Caco-2 (cell line): ENCODE data around the gene SLC27A5. TPM values are rescaled to one million over a fixed set of nuclear protein-coding genes. Genes with fewer than 3 reads are reported as not detected.

ENCODE experiments used
- BruUV-seq: library from RNA; stranded (reverse); fragments of 400-500 nt; replicated peaks from 2 replicates; lab custom pipeline; 2021; lab: Mats Ljungman, UMichigan
- CTCF ChIA-PET: fragments of 300-600 bp; sonication (Branson Sonifier 250); formaldehyde crosslinking; loops from one replicate; lab custom pipeline; 2022; ENCODE audit warnings: antibody characterized with exemption; lab: Charles Lee
- POLR2A ChIA-PET: fragments of 300-600 bp; sonication (Branson Sonifier 250); formaldehyde crosslinking; loops from one replicate; lab custom pipeline; 2022; ENCODE audit warnings: antibody characterized with exemption; lab: Charles Lee
- DNase-seq, 2 experiments: peaks; one replicate each; pipeline versions ENCODE4 v3.0.0 to v3.0.0-alpha.2; 2020 to 2022
- H3K27me3 ChIP-seq: replicated peaks from 2 replicates; pipeline ENCODE4 v1.6.0; 2011; ENCODE audit warnings: low read length; ENCODE audit not compliant: control insufficient read depth, insufficient read depth
- H3K36me3 ChIP-seq: 2 replicates; pipeline ENCODE4 v1.5.1; 2011; ENCODE audit warnings: low read length; ENCODE audit not compliant: control insufficient read depth, insufficient read depth
- H3K4me1 ChIP-seq: fragments of 250-450 bp; sonication (Bioruptor Pico); 2 replicates; pipeline ENCODE4 v1.5.1; 2020; ENCODE audit warnings: mild to moderate bottlenecking
- H3K4me3 ChIP-seq: 2 replicates; pipeline ENCODE4 v1.5.1; 2011; ENCODE audit warnings: low read depth, mild to moderate bottlenecking, control low read depth, low read length
- H3K9me3 ChIP-seq: fragments of 250-450 bp; sonication (Bioruptor Pico); 2 replicates; pipeline ENCODE4 v1.5.1; 2020; ENCODE audit warnings: mild to moderate bottlenecking, moderate library complexity
- H3K27ac Mint-ChIP-seq: one replicate; pipeline ENCODE4 v1.8.0; 2022; ENCODE audit warnings: mixed read lengths; ENCODE audit not compliant: unreplicated experiment
- H3K27me3 Mint-ChIP-seq: one replicate; pipeline ENCODE4 v1.8.0; 2022; ENCODE audit warnings: mixed read lengths; ENCODE audit not compliant: insufficient read depth, unreplicated experiment
- H3K36me3 Mint-ChIP-seq: one replicate; pipeline ENCODE4 v1.8.0; 2022; ENCODE audit warnings: mild to moderate bottlenecking, mixed read lengths; ENCODE audit not compliant: insufficient read depth, unreplicated experiment
- H3K4me1 Mint-ChIP-seq: one replicate; pipeline ENCODE4 v1.8.0; 2022; ENCODE audit warnings: low read depth, mixed read lengths; ENCODE audit not compliant: unreplicated experiment
- H3K4me3 Mint-ChIP-seq: one replicate; pipeline ENCODE4 v1.8.0; 2022; ENCODE audit warnings: mild to moderate bottlenecking, moderate library complexity, mixed read lengths; ENCODE audit not compliant: unreplicated experiment
- H3K9me3 Mint-ChIP-seq: one replicate; pipeline ENCODE4 v1.8.0; 2022; ENCODE audit warnings: mixed read lengths; ENCODE audit not compliant: unreplicated experiment
- intact Hi-C: fragments of 100-400 bp; cut with micrococcal nuclease; formaldehyde crosslinking; loops from one replicate; pipeline ENCODE4 v1.10.0; 2022; ENCODE audit not compliant: unreplicated experiment
- total RNA-seq: library from RNA; stranded (reverse); gene quantifications from 2 replicates; pipeline ENCODE4 v1.2.3, GENCODE V29; 2022
- TF ChIP-seq, protein P1 (sequence below), 2 experiments: fragments of 200-600 bp in 1 of 2; IDR thresholded peaks; 1 replicate in 1 of 2; 2 replicates in 1 of 2; pipeline versions ENCODE4 v1.5.1 to v1.8.0; 2011 to 2022; ENCODE audit warnings: antibody characterized with exemption in 1 of 2, control low read depth in 1 of 2, inconsistent platforms in 1 of 2, low read depth in 1 of 2, low read length in 1 of 2, mild to moderate bottlenecking in 1 of 2, moderate library complexity in 1 of 2; ENCODE audit not compliant: insufficient read depth in 1 of 2, severe bottlenecking in 1 of 2, unreplicated experiment in 1 of 2

Gene SLC27A5
- total RNA-seq, 1 experiment from 2014 or later = 10.3 TPM

DNA sequence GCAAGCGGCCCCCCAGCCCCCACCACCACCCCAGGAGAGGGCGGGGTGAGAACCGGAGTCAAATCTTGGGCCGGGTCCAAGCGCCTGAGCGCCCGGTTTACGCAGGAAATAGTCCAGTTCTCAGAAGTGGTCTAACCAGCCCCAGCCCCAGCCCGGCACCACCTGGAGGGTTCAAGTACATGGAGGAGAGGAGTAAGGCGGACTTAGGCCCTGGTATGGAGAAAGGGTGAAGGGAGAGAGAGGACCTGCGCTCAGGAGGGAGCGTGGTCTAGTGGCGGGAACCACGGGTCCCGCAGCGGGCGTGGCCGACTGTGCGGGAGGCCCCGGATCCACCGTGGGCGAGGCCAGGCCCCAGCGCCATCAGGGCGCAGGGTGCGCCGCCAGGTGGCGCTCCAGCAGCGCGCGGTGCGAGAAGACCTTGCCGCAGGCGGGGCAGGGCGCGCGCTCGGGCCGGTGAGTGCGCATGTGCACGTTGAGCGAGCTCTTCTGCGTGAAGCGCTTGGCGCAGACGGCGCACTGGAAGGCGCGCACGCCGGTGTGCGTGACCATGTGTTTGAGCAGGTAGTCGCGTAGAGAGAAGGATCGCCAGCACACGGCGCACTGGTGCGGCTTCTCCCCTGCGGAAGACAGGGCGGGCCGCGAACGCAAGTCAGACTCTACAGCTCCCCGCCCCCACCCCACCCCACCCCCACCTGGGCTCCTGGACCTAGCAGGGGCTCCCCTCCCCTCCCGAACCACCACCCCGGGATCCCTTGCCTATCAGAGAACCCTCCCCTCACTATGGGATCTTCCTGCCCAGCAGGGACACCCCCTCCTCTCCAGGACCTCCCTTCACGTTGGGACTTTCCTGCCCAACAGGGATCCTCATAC, 2.1 kb upstream of the SLC27A5 start:
- H3K4me1 ChIP-seq = peaks cover 6% of the 10 kb centered on the region

DNA sequence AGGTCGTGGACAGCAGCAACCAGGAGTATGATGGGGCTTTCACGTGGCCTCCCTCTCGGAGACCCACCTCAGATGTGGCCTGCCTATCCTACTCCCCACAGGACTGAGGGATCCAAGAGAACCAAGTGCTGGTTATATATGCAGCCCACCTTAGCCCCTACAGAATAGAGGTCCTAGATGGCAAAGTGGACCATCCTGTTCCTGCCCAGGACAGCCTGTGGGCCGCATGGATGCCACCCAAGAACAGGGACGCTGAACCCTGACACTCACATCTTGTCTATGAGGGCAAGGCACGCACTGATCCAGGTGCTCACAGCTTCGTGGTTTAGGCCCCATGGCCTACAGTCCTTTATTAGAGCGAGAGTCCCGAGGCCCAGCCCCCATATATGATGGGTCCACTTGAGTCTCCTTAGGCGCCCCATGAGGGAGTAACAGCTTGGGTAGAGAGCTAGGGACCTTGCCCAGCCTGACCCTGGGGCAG, 1.5 kb upstream of the SLC27A5 start:
- Histone ChIP-seq H3K27me3 (no peaks in the 10 kb centered on the region), H3K36me3 (peaks cover 3% of the 10 kb centered on the region; the same call in 1 of the 2 replicates), H3K9me3 (peaks cover 3% of the 10 kb centered on the region; the same call in 1 of the 2 replicates), H3K4me3 (no peak overlapping the region), H3K4me1 (peaks cover 2% of the 10 kb centered on the region)
- Mint-ChIP-seq H3K27ac (no peak overlapping the region), H3K36me3 (peaks cover 49% of the 10 kb centered on the region), H3K9me3 (peaks cover 2% of the 10 kb centered on the region), H3K4me1 (peaks cover 12% of the 10 kb centered on the region), H3K27me3 (no peaks in the 10 kb centered on the region), H3K4me3 (peak overlapping the region; percentile 50)
- TF ChIP-seq, protein P1, sequence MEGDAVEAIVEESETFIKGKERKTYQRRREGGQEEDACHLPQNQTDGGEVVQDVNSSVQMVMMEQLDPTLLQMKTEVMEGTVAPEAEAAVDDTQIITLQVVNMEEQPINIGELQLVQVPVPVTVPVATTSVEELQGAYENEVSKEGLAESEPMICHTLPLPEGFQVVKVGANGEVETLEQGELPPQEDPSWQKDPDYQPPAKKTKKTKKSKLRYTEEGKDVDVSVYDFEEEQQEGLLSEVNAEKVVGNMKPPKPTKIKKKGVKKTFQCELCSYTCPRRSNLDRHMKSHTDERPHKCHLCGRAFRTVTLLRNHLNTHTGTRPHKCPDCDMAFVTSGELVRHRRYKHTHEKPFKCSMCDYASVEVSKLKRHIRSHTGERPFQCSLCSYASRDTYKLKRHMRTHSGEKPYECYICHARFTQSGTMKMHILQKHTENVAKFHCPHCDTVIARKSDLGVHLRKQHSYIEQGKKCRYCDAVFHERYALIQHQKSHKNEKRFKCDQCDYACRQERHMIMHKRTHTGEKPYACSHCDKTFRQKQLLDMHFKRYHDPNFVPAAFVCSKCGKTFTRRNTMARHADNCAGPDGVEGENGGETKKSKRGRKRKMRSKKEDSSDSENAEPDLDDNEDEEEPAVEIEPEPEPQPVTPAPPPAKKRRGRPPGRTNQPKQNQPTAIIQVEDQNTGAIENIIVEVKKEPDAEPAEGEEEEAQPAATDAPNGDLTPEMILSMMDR (IDR thresholded peaks at IDR 0.05; ENCODE audit: insufficient read depth in 1 of 2, low read depth in 1 of 2, low read length in 1 of 2, severe bottlenecking in 1 of 2, unreplicated experiment in 1 of 2) = no peak
- intact Hi-C loops = no loop called here
- CTCF ChIA-PET = interaction anchor here (1.2 kb wide), 1 partner anchor 31 kb away, joined by 3 read pairs; the partner anchor contains the start of gene TRIM28
- DNase-seq = no peak
- POLR2A ChIA-PET = no interaction called here
- no TSS peak for BruUV-seq

More for the DNA sequence above, 2.1 kb upstream of the SLC27A5 start:
- Mint-ChIP-seq H3K4me1 (peaks cover 18% of the 10 kb centered on the region), H3K27me3 (no peaks in the 10 kb centered on the region), H3K9me3 (no peaks in the 10 kb centered on the region), H3K27ac (no peak overlapping the region), H3K4me3 (peak overlapping the region; percentile 50), H3K36me3 (peaks cover 53% of the 10 kb centered on the region)
- intact Hi-C loops = no loop called here
- TF ChIP-seq, protein P1 (IDR thresholded peaks at IDR 0.05; ENCODE audit: insufficient read depth in 1 of 2, low read depth in 1 of 2, low read length in 1 of 2, severe bottlenecking in 1 of 2, unreplicated experiment in 1 of 2) = peak in 1 of 2 experiments; percentile 21
- ChIA-PET POLR2A (no interaction called here), CTCF (interaction anchor here (1.2 kb wide), 1 partner anchor 30 kb away, joined by 3 read pairs; the partner anchor contains the start of gene TRIM28)
- Histone ChIP-seq H3K9me3 (no peaks in the 10 kb centered on the region), H3K36me3 (peaks cover 3% of the 10 kb centered on the region; the same call in 1 of the 2 replicates), H3K27me3 (no peaks in the 10 kb centered on the region), H3K4me3 (peak overlapping the region; percentile 2)
- peak in 1 of 2 experiments; percentile 50 for DNase-seq
- no TSS peak for BruUV-seq

DNA sequence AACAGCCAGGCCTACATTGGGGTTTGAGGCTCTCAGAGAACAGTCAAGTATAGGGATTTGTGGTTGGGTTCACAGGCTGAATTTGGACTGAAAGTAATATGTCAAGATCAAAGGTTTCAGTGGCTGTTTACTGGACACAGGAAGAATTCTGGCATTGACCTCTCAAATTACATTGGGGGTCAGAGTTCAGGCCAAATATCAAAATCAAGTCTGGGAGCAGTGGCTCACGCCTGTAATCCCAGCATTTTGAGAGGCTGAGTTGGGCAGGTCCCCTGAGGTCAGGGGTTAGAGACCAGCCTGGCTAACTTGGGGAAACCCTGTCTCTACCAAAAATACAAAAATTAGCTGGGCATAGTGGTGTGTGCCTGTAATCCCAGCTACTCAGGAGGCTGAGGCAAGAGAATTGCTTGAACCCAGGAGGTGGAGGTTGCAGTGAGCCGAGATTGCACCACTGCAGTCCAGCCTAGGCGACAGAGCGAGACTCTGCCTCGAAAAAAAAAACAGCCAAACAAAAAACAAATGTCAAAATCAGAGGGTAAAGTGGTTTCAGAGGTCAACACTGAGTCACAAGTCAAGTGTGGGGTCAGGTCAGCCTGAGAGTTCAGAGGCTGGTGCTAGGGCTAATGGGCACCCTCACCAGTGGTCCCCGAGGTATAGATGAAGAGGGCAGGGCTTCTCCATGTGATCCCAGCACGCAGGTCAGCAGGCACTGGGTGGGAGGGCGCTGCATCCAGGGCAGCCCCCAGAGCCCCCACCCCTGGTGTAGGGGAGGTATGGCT, 1.5 kb downstream of the SLC27A5 start:
- H3K27me3 ChIP-seq = no peaks in the 10 kb centered on the region
- DNase-seq = no peak
- intact Hi-C loops = no loop called here
- no peak overlapping the region for H3K4me3 ChIP-seq
- ChIA-PET POLR2A (interaction anchor here (0.7 kb wide), 1 partner anchor 139 kb away, joined by 4 read pairs; no protein-coding TSS in a partner anchor), CTCF (no interaction called here)
- BruUV-seq = TSS peak; percentile 9
- TF ChIP-seq, protein P1 (IDR thresholded peaks at IDR 0.05; ENCODE audit: insufficient read depth in 1 of 2, low read depth in 1 of 2, low read length in 1 of 2, severe bottlenecking in 1 of 2, unreplicated experiment in 1 of 2) = no peak
- Mint-ChIP-seq H3K36me3 (peaks cover 45% of the 10 kb centered on the region), H3K4me1 (peaks cover 7% of the 10 kb centered on the region), H3K4me3 (no peak overlapping the region), H3K27me3 (no peaks in the 10 kb centered on the region), H3K9me3 (peaks cover 12% of the 10 kb centered on the region), H3K27ac (no peak overlapping the region)
- H3K36me3 ChIP-seq = no peaks in the 10 kb centered on the region
- peaks cover 11% of the 10 kb centered on the region; the same call in 1 of the 2 replicates for H3K9me3 ChIP-seq
- H3K4me1 ChIP-seq = no peaks in the 10 kb centered on the region
